HG02885 (cell line): ENCODE measurements around the gene WDR37.

Experiments
- ATAC-seq: cut with Tn5 transposase; IDR thresholded peaks from one replicate; pipeline ENCODE4 v1.9.1; 2021; ENCODE audit warnings: mild to moderate bottlenecking; ENCODE audit not compliant: unreplicated experiment, poor library complexity

WDR37 gene

GRCh38 chr10:1122349-1122748 is 66.2 kb downstream of the WDR37 start:
- ATAC-seq: no peak

- no peak for ATAC-seq
Observed at GRCh38 chr10:1123198-1123597, 67.0 kb downstream of the WDR37 start.

GRCh38 chr10:1123972-1124371 is 67.8 kb downstream of the WDR37 start:
- no peak for ATAC-seq

- no peak for ATAC-seq
Observed at GRCh38 chr10:1124796-1125195, 68.6 kb downstream of the WDR37 start.

- peak; percentile 27 for ATAC-seq
Observed at GRCh38 chr10:1126461-1126860, 70.3 kb downstream of the WDR37 start.

- ATAC-seq: no peak
Observed at GRCh38 chr10:1127629-1128028, 71.4 kb downstream of the WDR37 start.

- ATAC-seq: no peak
Observed at GRCh38 chr10:1128115-1128514, 71.9 kb downstream of the WDR37 start.

- ATAC-seq: no peak
Observed at GRCh38 chr10:1128649-1129048, 72.5 kb downstream of the WDR37 start.

GRCh38 chr10:1130226-1130625 is 74.0 kb downstream of the WDR37 start:
- no peak for ATAC-seq

GRCh38 chr10:1130995-1131790 is 75.0 kb downstream of the WDR37 start:
- no peak for ATAC-seq

GRCh38 chr10:1132584-1132983 is 76.4 kb downstream of the WDR37 start:
- no peak for ATAC-seq

GRCh38 chr10:1133495-1134045 is 77.4 kb downstream of the WDR37 start:
- no peak for ATAC-seq

GRCh38 chr10:1134156-1134555 is 78.0 kb downstream of the WDR37 start:
- ATAC-seq: no peak

- no peak for ATAC-seq
Observed at GRCh38 chr10:1136268-1136667, 80.1 kb downstream of the WDR37 start.

- no peak for ATAC-seq
Observed at GRCh38 chr10:1137499-1138163, 81.4 kb downstream of the WDR37 start.

- ATAC-seq: no peak
Observed at GRCh38 chr10:1138529-1138928, 82.3 kb downstream of the WDR37 start.

GRCh38 chr10:1141261-1141660 is 85.1 kb downstream of the WDR37 start:
- no peak for ATAC-seq

GRCh38 chr10:1141701-1142100 is 85.5 kb downstream of the WDR37 start:
- ATAC-seq: no peak

GRCh38 chr10:1142596-1142995 is 86.4 kb downstream of the WDR37 start:
- ATAC-seq: no peak

- ATAC-seq: no peak
Observed at GRCh38 chr10:1147810-1148209, 91.6 kb downstream of the WDR37 start.

GRCh38 chr10:1148855-1149605 is 92.8 kb downstream of the WDR37 start:
- ATAC-seq: no peak
